K562 (cell line): ENCODE results near the gene SIRPD. TPM values are rescaled to one million over a fixed set of nuclear protein-coding genes. Genes with fewer than 3 reads are reported as not detected.
A peak's percentile ranks its signal among the peaks of the same experiment; 100 is the strongest.

ENCODE experiments used
- ATAC-seq: fragments of 200-7000 bp; cut with Tn5 transposase; 3 replicates; pipeline ENCODE4 v1.9.1; 2020; ENCODE audit warnings: moderate library complexity
- Bru-seq: library from RNA; stranded (reverse); fragments of 400-500 nt; gene quantifications from one replicate; lab custom pipeline; 2021; lab: Mats Ljungman, UMichigan
- BruChase-seq, 2 experiments: library from RNA; stranded (reverse); fragments of 400-500 nt; gene quantifications; one replicate each; lab custom pipeline; 2021; lab: Mats Ljungman, UMichigan
- BruUV-seq: library from RNA; stranded (reverse); fragments of 400-500 nt; replicated peaks from 2 replicates; lab custom pipeline; 2021; lab: Mats Ljungman, UMichigan
- CTCF ChIA-PET: fragments of 300-600 bp; formaldehyde crosslinking; extraction: SDS; loops from one replicate; lab custom pipeline; 2021; ENCODE audit warnings: low intra/inter-chr PET ratio; lab: Yijun Ruan, JAX
- POLR2A ChIA-PET: fragments of 300-600, 350-650 bp; sonication (Branson Sonifier 250); formaldehyde crosslinking; extraction: SDS; loops from one replicate; lab custom pipeline; 2021; ENCODE audit warnings: antibody characterized with exemption, inconsistent platforms; lab: Yijun Ruan, JAX
- DNase-seq, 4 experiments: peaks; one replicate each; pipeline versions ENCODE4 v3.0.0 to v3.0.0-alpha.2; 2011 to 2018; ENCODE audit warnings: low spot score in 3 of 4, mixed read lengths in 3 of 4; ENCODE audit errors: extremely low read depth in 1 of 4
- FAIRE-seq: peaks from 2 replicates; lab custom pipeline; 2011; peaks lifted over from hg19 to GRCh38; lab: Jason Lieb, UNC
- H2AFZ ChIP-seq: 2 replicates; pipeline ENCODE4 v1.6.0; 2011; ENCODE audit warnings: low read depth, low read length, control low read depth, inconsistent platforms
- H3K27ac ChIP-seq: fragments of 200-600 bp; 3 replicates; pipeline ENCODE4 v1.8.0; 2011; ENCODE audit warnings: low read depth, mild to moderate bottlenecking, control low read depth, inconsistent platforms, low read length, moderate library complexity, mixed read lengths; ENCODE audit errors: extremely low read depth
- H3K27me3 ChIP-seq, 2 experiments: fragments of 300-600 bp in 1 of 2; 2 replicates in 1 of 2; 3 replicates in 1 of 2; pipeline versions ENCODE4 v1.6.0 to v1.8.0; 2011; ENCODE audit warnings: inconsistent platforms in 2 of 2, low read length in 2 of 2, mild to moderate bottlenecking in 1 of 2, mixed read lengths in 1 of 2, moderate library complexity in 1 of 2; ENCODE audit not compliant: control insufficient read depth in 2 of 2, insufficient read depth in 2 of 2
- H3K36me3 ChIP-seq: fragments of 300-600 bp; 3 replicates; pipeline ENCODE4 v1.8.0; 2011; ENCODE audit warnings: mild to moderate bottlenecking, low read length, inconsistent platforms; ENCODE audit not compliant: control insufficient read depth, insufficient read depth
- H3K4me1 ChIP-seq, 2 experiments: fragments of 200-600 bp in 1 of 2; replicated peaks in 1 of 2; 2 replicates in 1 of 2; 3 replicates in 1 of 2; pipeline versions ENCODE4 v1.5.1 to v1.8.0; 2011; ENCODE audit warnings: inconsistent platforms in 2 of 2, low read length in 2 of 2, mild to moderate bottlenecking in 1 of 2, mixed read lengths in 1 of 2, moderate library complexity in 1 of 2; ENCODE audit not compliant: control insufficient read depth in 2 of 2, insufficient read depth in 2 of 2
- H3K4me2 ChIP-seq: 2 replicates; pipeline ENCODE4 v1.6.1; 2011; ENCODE audit warnings: low read length, control low read depth, inconsistent platforms, mixed read lengths; ENCODE audit not compliant: insufficient read depth
- H3K4me3 ChIP-seq: fragments of 200-600 bp; sonication (generic), shearing (Covaris generic); 2 replicates; pipeline ENCODE4 v1.5.1; 2016; ENCODE audit warnings: control low read depth, inconsistent platforms
- H3K79me2 ChIP-seq: fragments of 200-600 bp; 3 replicates; pipeline ENCODE4 v1.8.0; 2011; ENCODE audit warnings: low read length, inconsistent platforms; ENCODE audit not compliant: control insufficient read depth, insufficient read depth
- H3K9ac ChIP-seq, 2 experiments: 2 replicates each; pipeline versions ENCODE4 v1.6.0 to v1.6.1; 2011; ENCODE audit warnings: low read depth in 2 of 2, low read length in 2 of 2, control low read depth in 1 of 2, inconsistent platforms in 1 of 2, mild to moderate bottlenecking in 1 of 2, mixed read lengths in 1 of 2; ENCODE audit not compliant: insufficient read depth in 1 of 2
- H3K9me1 ChIP-seq: one replicate; pipeline ENCODE4 v1.6.0; 2011; ENCODE audit warnings: inconsistent platforms, mild to moderate bottlenecking, low read length, moderate library complexity; ENCODE audit not compliant: control insufficient read depth, insufficient read depth
- H3K9me3 ChIP-seq: replicated peaks from 2 replicates; pipeline ENCODE4 v1.5.1; 2011; ENCODE audit warnings: low read depth, low read length, inconsistent platforms; ENCODE audit not compliant: control insufficient read depth, insufficient read depth
- H4K20me1 ChIP-seq: replicated peaks from 2 replicates; pipeline ENCODE4 v1.6.1; 2011; ENCODE audit warnings: low read length, inconsistent platforms, mixed read lengths; ENCODE audit not compliant: control insufficient read depth, insufficient read depth
- ESRRA ChIP-seq: fragments of 450-650 bp; IDR thresholded peaks from 2 replicates; pipeline ENCODE4 v1.6.1; 2014; ENCODE audit warnings: low read depth, mild to moderate bottlenecking, moderate library complexity, borderline replicate concordance
- MEF2A ChIP-seq: IDR thresholded peaks from 2 replicates; pipeline ENCODE4 v1.6.1; 2011; ENCODE audit warnings: low read depth, mild to moderate bottlenecking, low read length, moderate library complexity; ENCODE audit not compliant: control insufficient read depth
- NFE2L1 ChIP-seq: fragments of 450-650 bp; IDR thresholded peaks from 2 replicates; pipeline ENCODE4 v1.6.1; 2016; ENCODE audit warnings: missing genetic modification characterization, low read depth, mild to moderate bottlenecking, missing compliant biosample characterization, moderate library complexity, borderline replicate concordance
- STAT5B ChIP-seq: fragments of 250-450 bp; sonication (Bioruptor Pico); IDR thresholded peaks from 2 replicates; pipeline ENCODE4 v1.8.0; 2021; ENCODE audit warnings: mild to moderate bottlenecking, inconsistent platforms
- XRCC3 ChIP-seq: fragments of 450-650 bp; IDR thresholded peaks from 2 replicates; pipeline ENCODE4 v1.6.1; 2017; ENCODE audit warnings: mild to moderate bottlenecking, moderate library complexity
- ZNF282 ChIP-seq: sonication (generic); formaldehyde crosslinking; IDR thresholded peaks from 2 replicates; pipeline ENCODE4 v1.8.1; 2023; ENCODE audit warnings: missing genetic modification reagents
- ZNF561 ChIP-seq: fragments of 450-650 bp; formaldehyde crosslinking; conservative IDR thresholded peaks from 2 replicates; pipeline ENCODE4 v1.4.0; 2020; ENCODE audit warnings: mild to moderate bottlenecking, moderate library complexity
- ZNF764 ChIP-seq: fragments of 250-450 bp; sonication (Bioruptor Pico); IDR thresholded peaks from 2 replicates; pipeline ENCODE4 v1.4.0; 2020; ENCODE audit warnings: low read depth, mild to moderate bottlenecking, moderate library complexity
- WGBS: fragments of 100-300 bp; shearing (Covaris generic); methylation state at CpG from one replicate; pipeline ENCODE4 v1.1.6; 2016; ENCODE audit warnings: low coverage, mixed read lengths; ENCODE audit not compliant: insufficient coverage; ENCODE audit errors: missing lambda C conversion rate; 5-methylcytosine and 5-hydroxymethylcytosine counted together
- in situ Hi-C: fragments of 300-500 bp; cut with MboI; formaldehyde crosslinking; loops from 4 replicates; pipeline ENCODE4 v1.15.0; 2018; ENCODE audit warnings: inconsistent platforms, mixed read lengths
- intact Hi-C: fragments of 100-400 bp; cut with micrococcal nuclease; formaldehyde crosslinking; loops from 2 replicates; pipeline ENCODE4 v1.14.2; 2022
- long read RNA-seq, 3 experiments: library from polyadenylated mRNA in 2 of 3; library from RNA in 1 of 3; unstranded in 2 of 3; stranded (forward) in 1 of 3; transcript quantifications; one replicate each; pipeline ENCODE4 v2.0.0, GENCODE V29; 2019 to 2022
- polyA minus RNA-seq, 3 experiments: library from RNA; depleted of rRNA, polyadenylated mRNA; stranded (reverse); fragments of >200 nt; gene quantifications; 2 replicates each; pipeline ENCODE4 v1.2.3, GENCODE V29; 2011
- polyA plus RNA-seq, 8 experiments: library from polyadenylated mRNA; depleted of rRNA in 4 of 8; stranded (reverse) in 5 of 8; unstranded in 3 of 8; fragments of >200 nt; fragmentation: Nextera tagmentation in 2 of 8; fragmentation: Illumina TruSeq in 1 of 8; extraction: Ambion mirVana in 2 of 8; extraction: Trizol in 1 of 8; gene quantifications; 2 replicates each; pipeline versions ENCODE4 v1.2.1 to v1.2.3, GENCODE V29; 2011 to 2014; ENCODE audit warnings: inconsistent platforms in 1 of 8, missing spikeins in 1 of 8
- total RNA-seq, 7 experiments: library from RNA; depleted of rRNA in 6 of 7; stranded (reverse); fragments of >200 nt in 6 of 7; fragmentation: Illumina TruSeq in 2 of 7; extraction: Trizol in 2 of 7; gene quantifications; 2 replicates each; pipeline versions ENCODE4 v1.2.1 to v1.2.3, GENCODE V29; 2011 to 2021; ENCODE audit warnings: low replicate concordance in 1 of 7
- TF ChIP-seq, protein P1 (sequence below): fragments of 450-650 bp; formaldehyde crosslinking; conservative IDR thresholded peaks from 2 replicates; pipeline ENCODE4 v1.4.0; 2022; ENCODE audit warnings: mild to moderate bottlenecking, missing genetic modification characterization
- TF ChIP-seq, protein P2 (sequence below): fragments of 250-450 bp; sonication (Bioruptor Pico); IDR thresholded peaks from 2 replicates; pipeline ENCODE4 v1.5.0; 2020; ENCODE audit warnings: mild to moderate bottlenecking
- TF ChIP-seq, protein P3 (sequence below), 2 experiments: IDR thresholded peaks; 2 replicates each; pipeline ENCODE4 v1.6.1; 2011; ENCODE audit warnings: borderline replicate concordance in 1 of 2, control low read depth in 1 of 2, low read depth in 1 of 2, low read length in 1 of 2, mild to moderate bottlenecking in 1 of 2, mixed read lengths in 1 of 2, moderate library complexity in 1 of 2; ENCODE audit not compliant: insufficient read depth in 1 of 2, insufficient read length in 1 of 2, poor library complexity in 1 of 2, severe bottlenecking in 1 of 2; ENCODE audit errors: extremely low read depth in 1 of 2
- TF ChIP-seq, protein P4 (sequence below): fragments of 450-650 bp; IDR thresholded peaks from one replicate; pipeline ENCODE4 v1.6.1; 2018; ENCODE audit warnings: mild to moderate bottlenecking, moderate library complexity; ENCODE audit not compliant: partially characterized antibody

The SIRPD gene
- not detected in 2 replicates for total RNA-seq (2011; cell fraction: chromatin; rRNA removed; ENCODE audit: low replicate concordance)
- not detected in 2 replicates for total RNA-seq (2011; cell fraction: nucleolus; rRNA removed)
- not detected in 2 replicates for total RNA-seq (2011; cell fraction: nucleoplasm; rRNA removed)
- total RNA-seq (2014; rRNA removed): not detected in 2 replicates
- total RNA-seq (2014; rRNA removed; fragmentation: Illumina TruSeq; extraction: Trizol): not detected in 2 replicates
- total RNA-seq (2015; rRNA removed; fragmentation: Illumina TruSeq; extraction: Trizol): not detected in 2 replicates
- total RNA-seq (2021): not detected in 2 replicates
- not detected in 2 replicates for polyA plus RNA-seq (2011; rRNA removed)
- not detected in 2 replicates for polyA plus RNA-seq (2011; cell fraction: cytosol; rRNA removed)
- not detected in 2 replicates for polyA plus RNA-seq (2011; cell fraction: nucleus; rRNA removed)
- not detected in 2 replicates for polyA plus RNA-seq (2012)
- polyA plus RNA-seq (2014; fragmentation: Illumina TruSeq; extraction: Trizol): not detected in 2 replicates
- polyA plus RNA-seq (2014; fragmentation: Nextera tagmentation; extraction: Ambion mirVana): not detected
- not detected in 2 replicates for polyA plus RNA-seq (2014; rRNA removed)
- not detected in 2 replicates for polyA minus RNA-seq (2011; rRNA and poly(A)+ RNA removed)
- not detected in 2 replicates for polyA minus RNA-seq (2011; cell fraction: cytosol; rRNA and poly(A)+ RNA removed)
- not detected in 2 replicates for polyA minus RNA-seq (2011; cell fraction: nucleus; rRNA and poly(A)+ RNA removed)
- Bru-seq, nascent RNA: not detected
- BruChase-seq, experiment 1, labeled RNA remaining after a 2-hour chase: not detected
- BruChase-seq, experiment 2, labeled RNA remaining after a 6-hour chase: not detected
- long read RNA-seq, experiment 1: 0 reads
- long read RNA-seq, experiment 2: 0 reads
- long read RNA-seq, experiment 3: 0 reads

DNA sequence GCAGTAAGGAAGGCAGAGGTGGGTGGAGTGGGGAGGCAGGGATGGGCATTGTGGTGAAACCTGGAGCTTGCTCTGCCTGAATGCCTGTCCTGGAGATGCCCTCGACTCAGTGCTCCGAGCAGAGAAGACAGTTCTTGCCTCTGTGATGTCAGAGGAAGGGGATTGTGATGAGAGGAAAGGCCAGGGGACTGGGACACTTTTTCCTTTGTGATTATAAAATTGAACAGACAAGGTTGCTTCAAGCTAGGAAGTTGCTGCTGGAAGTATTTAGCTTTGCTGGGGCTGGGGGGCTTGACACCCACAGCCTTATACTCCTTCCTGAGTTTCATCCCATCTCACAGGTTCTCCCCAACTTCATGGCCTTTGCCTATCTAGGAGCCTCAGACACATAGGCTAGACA, at the start of gene SIRPD:
Gene SIRPD (minus strand): TSS at position 101 of the 400 bp plus-strand sequence. CDS start 52 bp downstream, at position 49.
- Histone ChIP-seq H3K27me3 (no peaks in the 10 kb centered on the region), H3K9ac (no peak within 1 kb of the TSS), H3K9me1 (no peaks in the 10 kb centered on the region), H3K27ac (no peak within 1 kb of the TSS), H3K36me3 (no peaks in the 10 kb centered on the region), H3K4me3 (no peak within 1 kb of the TSS), H2AFZ (no peak within 1 kb of the TSS), H3K79me2 (no peaks in the 10 kb centered on the region), H3K4me2 (no peak within 1 kb of the TSS), H3K4me1 (no peaks in the 10 kb centered on the region), H4K20me1 (no peaks in the 10 kb centered on the region), H3K9me3 (no peaks in the 10 kb centered on the region)
- WGBS: 0% methylated on average over 2 of the region's 2 CpGs
- DNase-seq: peak in 1 of 4 experiments; percentile 0
- FAIRE-seq: no peak
- in situ Hi-C loops: no loop called here
- no TSS peak for BruUV-seq
- CTCF ChIA-PET: no interaction called here
- no peak for ATAC-seq
- intact Hi-C loops: no loop called here
- POLR2A ChIA-PET: interaction anchor here (0.6 kb wide), 1 partner anchor 731 kb away, joined by 3 read pairs; no protein-coding TSS in a partner anchor
- TF ChIP-seq NFE2L1 (tag) (no peak), XRCC3 (no peak), ZNF561 (CRISPR knock-in tag) (no peak), ZNF764 (CRISPR knock-in tag) (no peak), STAT5B (CRISPR knock-in tag) (no peak), ZNF282 (CRISPR knock-in tag) (no peak), ESRRA (no peak), MEF2A (no peak)
- TF ChIP-seq, protein P1, sequence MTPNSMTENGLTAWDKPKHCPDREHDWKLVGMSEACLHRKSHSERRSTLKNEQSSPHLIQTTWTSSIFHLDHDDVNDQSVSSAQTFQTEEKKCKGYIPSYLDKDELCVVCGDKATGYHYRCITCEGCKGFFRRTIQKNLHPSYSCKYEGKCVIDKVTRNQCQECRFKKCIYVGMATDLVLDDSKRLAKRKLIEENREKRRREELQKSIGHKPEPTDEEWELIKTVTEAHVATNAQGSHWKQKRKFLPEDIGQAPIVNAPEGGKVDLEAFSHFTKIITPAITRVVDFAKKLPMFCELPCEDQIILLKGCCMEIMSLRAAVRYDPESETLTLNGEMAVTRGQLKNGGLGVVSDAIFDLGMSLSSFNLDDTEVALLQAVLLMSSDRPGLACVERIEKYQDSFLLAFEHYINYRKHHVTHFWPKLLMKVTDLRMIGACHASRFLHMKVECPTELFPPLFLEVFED (CRISPR knock-in tag): no peak
- TF ChIP-seq, protein P2, sequence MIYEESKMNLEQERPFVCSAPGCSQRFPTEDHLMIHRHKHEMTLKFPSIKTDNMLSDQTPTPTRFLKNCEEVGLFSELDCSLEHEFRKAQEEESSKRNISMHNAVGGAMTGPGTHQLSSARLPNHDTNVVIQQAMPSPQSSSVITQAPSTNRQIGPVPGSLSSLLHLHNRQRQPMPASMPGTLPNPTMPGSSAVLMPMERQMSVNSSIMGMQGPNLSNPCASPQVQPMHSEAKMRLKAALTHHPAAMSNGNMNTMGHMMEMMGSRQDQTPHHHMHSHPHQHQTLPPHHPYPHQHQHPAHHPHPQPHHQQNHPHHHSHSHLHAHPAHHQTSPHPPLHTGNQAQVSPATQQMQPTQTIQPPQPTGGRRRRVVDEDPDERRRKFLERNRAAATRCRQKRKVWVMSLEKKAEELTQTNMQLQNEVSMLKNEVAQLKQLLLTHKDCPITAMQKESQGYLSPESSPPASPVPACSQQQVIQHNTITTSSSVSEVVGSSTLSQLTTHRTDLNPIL (CRISPR knock-in tag): no peak
- TF ChIP-seq, protein P3, sequence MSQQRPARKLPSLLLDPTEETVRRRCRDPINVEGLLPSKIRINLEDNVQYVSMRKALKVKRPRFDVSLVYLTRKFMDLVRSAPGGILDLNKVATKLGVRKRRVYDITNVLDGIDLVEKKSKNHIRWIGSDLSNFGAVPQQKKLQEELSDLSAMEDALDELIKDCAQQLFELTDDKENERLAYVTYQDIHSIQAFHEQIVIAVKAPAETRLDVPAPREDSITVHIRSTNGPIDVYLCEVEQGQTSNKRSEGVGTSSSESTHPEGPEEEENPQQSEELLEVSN (IDR thresholded peaks at IDR 0.05; ENCODE audit: borderline replicate concordance in 1 of 2, extremely low read depth in 1 of 2, insufficient read depth in 1 of 2, insufficient read length in 1 of 2, low read depth in 1 of 2, low read length in 1 of 2, poor library complexity in 1 of 2, severe bottlenecking in 1 of 2): no peak
- TF ChIP-seq, protein P4, sequence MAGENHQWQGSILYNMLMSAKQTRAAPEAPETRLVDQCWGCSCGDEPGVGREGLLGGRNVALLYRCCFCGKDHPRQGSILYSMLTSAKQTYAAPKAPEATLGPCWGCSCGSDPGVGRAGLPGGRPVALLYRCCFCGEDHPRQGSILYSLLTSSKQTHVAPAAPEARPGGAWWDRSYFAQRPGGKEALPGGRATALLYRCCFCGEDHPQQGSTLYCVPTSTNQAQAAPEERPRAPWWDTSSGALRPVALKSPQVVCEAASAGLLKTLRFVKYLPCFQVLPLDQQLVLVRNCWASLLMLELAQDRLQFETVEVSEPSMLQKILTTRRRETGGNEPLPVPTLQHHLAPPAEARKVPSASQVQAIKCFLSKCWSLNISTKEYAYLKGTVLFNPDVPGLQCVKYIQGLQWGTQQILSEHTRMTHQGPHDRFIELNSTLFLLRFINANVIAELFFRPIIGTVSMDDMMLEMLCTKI: no peak
